Esophagus squamous epithelium (tissue), 4 donors: ENCODE results near the gene DACT2.

ENCODE experiments used
- POLR2A ChIP-seq, 4 donors: fragments of 450-650 bp; IDR thresholded peaks; one replicate each; pipeline ENCODE4 v1.6.1; 2017; ENCODE audit warnings: antibody characterized with exemption in 4 of 4, mild to moderate bottlenecking in 4 of 4, moderate library complexity in 3 of 4
- TF ChIP-seq, protein P1 (sequence below), 6 experiments: fragments of 450-650 bp in 4 of 6; fragments of 200-600 bp in 2 of 6; sonication (generic) in 2 of 6; IDR thresholded peaks; one replicate each; pipeline ENCODE4 v1.5.1; 2016 to 2019; ENCODE audit warnings: antibody characterized with exemption in 6 of 6, mild to moderate bottlenecking in 4 of 6, moderate library complexity in 4 of 6

DNA sequence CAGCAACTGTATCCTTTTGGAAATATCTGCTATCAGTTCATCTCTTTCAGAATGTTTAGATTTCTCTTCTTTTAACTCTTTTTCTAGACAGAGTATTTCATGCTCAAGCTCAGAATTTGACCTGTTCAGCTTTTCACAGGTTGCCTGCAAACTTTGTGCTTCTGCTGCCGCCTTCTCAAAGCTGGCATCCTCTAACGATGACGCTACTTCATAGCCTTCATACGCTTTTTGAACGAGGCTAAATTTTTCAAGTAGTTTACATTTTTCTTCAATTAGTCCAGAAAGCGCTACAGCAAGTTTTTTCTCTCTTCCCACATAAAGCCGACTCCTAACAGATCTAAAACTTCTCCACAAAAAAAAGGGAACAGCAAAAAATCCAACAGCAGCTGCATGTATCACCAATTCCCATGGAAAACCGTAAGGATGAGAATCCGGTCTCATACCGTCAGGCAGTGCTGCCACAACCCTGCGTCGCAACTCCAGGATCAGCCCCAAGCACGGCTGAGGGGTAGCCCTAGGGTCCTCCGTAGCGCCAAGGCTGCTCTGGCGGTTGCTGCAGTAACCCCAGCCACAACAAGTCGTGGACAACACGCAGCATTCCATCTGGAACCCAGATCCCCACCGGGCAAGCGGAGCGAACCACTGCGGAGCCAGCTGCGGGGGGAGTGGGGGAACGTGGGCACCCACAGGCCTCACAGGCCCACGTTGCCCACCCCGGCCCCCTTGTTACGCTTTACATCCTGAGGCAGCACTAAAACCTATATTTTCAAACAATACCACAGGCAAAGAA, 30.6 kb downstream of the DACT2 start:
- TF ChIP-seq, protein P1, sequence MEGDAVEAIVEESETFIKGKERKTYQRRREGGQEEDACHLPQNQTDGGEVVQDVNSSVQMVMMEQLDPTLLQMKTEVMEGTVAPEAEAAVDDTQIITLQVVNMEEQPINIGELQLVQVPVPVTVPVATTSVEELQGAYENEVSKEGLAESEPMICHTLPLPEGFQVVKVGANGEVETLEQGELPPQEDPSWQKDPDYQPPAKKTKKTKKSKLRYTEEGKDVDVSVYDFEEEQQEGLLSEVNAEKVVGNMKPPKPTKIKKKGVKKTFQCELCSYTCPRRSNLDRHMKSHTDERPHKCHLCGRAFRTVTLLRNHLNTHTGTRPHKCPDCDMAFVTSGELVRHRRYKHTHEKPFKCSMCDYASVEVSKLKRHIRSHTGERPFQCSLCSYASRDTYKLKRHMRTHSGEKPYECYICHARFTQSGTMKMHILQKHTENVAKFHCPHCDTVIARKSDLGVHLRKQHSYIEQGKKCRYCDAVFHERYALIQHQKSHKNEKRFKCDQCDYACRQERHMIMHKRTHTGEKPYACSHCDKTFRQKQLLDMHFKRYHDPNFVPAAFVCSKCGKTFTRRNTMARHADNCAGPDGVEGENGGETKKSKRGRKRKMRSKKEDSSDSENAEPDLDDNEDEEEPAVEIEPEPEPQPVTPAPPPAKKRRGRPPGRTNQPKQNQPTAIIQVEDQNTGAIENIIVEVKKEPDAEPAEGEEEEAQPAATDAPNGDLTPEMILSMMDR (IDR thresholded peaks at IDR 0.05) = no peak
- TF ChIP-seq POLR2A (IDR thresholded peaks at IDR 0.05) = no peak
